ENCODE measurements around the gene UQCRQ. TPM values are rescaled to one million over a fixed set of nuclear protein-coding genes. Genes with fewer than 3 reads are reported as not detected.

The UQCRQ gene
- polyA plus RNA-seq, 1 of the 3 experiments (the other 2 are of a cell fraction): 694 TPM

GRCh38 chr5:132860742-132861141 lies 5.7 kb upstream of the UQCRQ start:
- Histone ChIP-seq H2AFZ (ENCODE audit: low read depth) (no peak overlapping the region), H3K9ac (no peak overlapping the region), H3F3A (replicated peaks; ENCODE audit: insufficient read depth) (no peaks in the 10 kb centered on the region), H3K27ac (ENCODE audit: low read depth in 2 of 2, low read length in 1 of 2) (no peak overlapping the region), H3K4me1 (ENCODE audit: control insufficient read depth in 1 of 2, insufficient read depth in 2 of 2, low read depth in 1 of 2, low read length in 1 of 2) (peaks cover 0 to 5% of the 10 kb centered on the region in 2 experiments; a peak in 2 of 4 replicates), H3K4me3 (ENCODE audit: low read depth in 2 of 2, low read length in 1 of 2) (no peak overlapping the region), H3K9me2 (no peaks in the 10 kb centered on the region), H3K36me3 (replicated peaks in 1 of 2; ENCODE audit: control insufficient read depth in 1 of 2, insufficient read depth in 2 of 2, low read length in 1 of 2) (no peaks in the 10 kb centered on the region), H3K79me2 (ENCODE audit: insufficient read depth) (no peaks in the 10 kb centered on the region), H4K20me1 (ENCODE audit: insufficient read depth) (no peaks in the 10 kb centered on the region), H3K4me2 (no peak overlapping the region), H3K27me3 (ENCODE audit: insufficient read depth) (no peaks in the 10 kb centered on the region), H3K9me3 (no peaks in the 10 kb centered on the region)
- CTCF ChIA-PET: interaction anchor here (0.9 to 2.6 kb wide), 9 partner anchors 11 to 475 kb away, joined by 3 to 15 read pairs (median 4); partner anchors contain the start of genes CCNI2, LEAP2 and SHROOM1
- TF ChIP-seq MAX (IDR thresholded peaks at IDR 0.05; ENCODE audit: low read depth) (no peak), FOSL2 (IDR thresholded peaks at IDR 0.05; ENCODE audit: borderline replicate concordance, low read depth) (no peak), CHD2 (IDR thresholded peaks at IDR 0.05; ENCODE audit: low read length, partially characterized antibody) (no peak), EZH2phosphoT487 (IDR thresholded peaks at IDR 0.05; ENCODE audit: borderline replicate concordance, low read depth) (no peak), CTCF (IDR thresholded peaks at IDR 0.05) (no peak), FOXJ3 (CRISPR knock-in tag; IDR thresholded peaks at IDR 0.05) (no peak), MEF2A (IDR thresholded peaks at IDR 0.05; ENCODE audit: borderline replicate concordance, low read depth) (no peak), USF1 (IDR thresholded peaks at IDR 0.05; ENCODE audit: borderline replicate concordance, low read depth) (no peak), JUND (IDR thresholded peaks at IDR 0.05) (no peak), TAF1 (IDR thresholded peaks at IDR 0.05; ENCODE audit: borderline replicate concordance, low read depth, low read length) (no peak)
- 44% methylated on average over 5 of the region's 5 CpGs for WGBS (ENCODE audit: low lambda C conversion rate)
- no peak for DNase-seq
- POLR2A ChIA-PET: no interaction called here

GRCh38 chr5:132865668-132866341 lies 637 bp upstream of the UQCRQ start:
- peak overlapping the region; percentile 78 to 99 for H3K4me3 ChIP-seq (ENCODE audit: low read depth in 2 of 2, low read length in 1 of 2)
- no peaks in the 10 kb centered on the region for H4K20me1 ChIP-seq (ENCODE audit: insufficient read depth)
- peak overlapping the region; percentile 73 to 92 for H3K27ac ChIP-seq (ENCODE audit: low read depth in 2 of 2, low read length in 1 of 2)
- H3K79me2 ChIP-seq (ENCODE audit: insufficient read depth): peaks cover 18% of the 10 kb centered on the region
- peaks cover 7 to 14% of the 10 kb centered on the region in 2 experiments; a peak in 3 of 4 replicates for H3K4me1 ChIP-seq (ENCODE audit: control insufficient read depth in 1 of 2, insufficient read depth in 2 of 2, low read depth in 1 of 2, low read length in 1 of 2)
- peaks cover 15 to 21% of the 10 kb centered on the region in 2 experiments for H3K36me3 ChIP-seq (replicated peaks in 1 of 2; ENCODE audit: control insufficient read depth in 1 of 2, insufficient read depth in 2 of 2, low read length in 1 of 2)
- H2AFZ ChIP-seq (ENCODE audit: low read depth): peak overlapping the region; percentile 89
- no peaks in the 10 kb centered on the region for H3K27me3 ChIP-seq (ENCODE audit: insufficient read depth)
- peak overlapping the region; percentile 86 for H3K9ac ChIP-seq
- H3K4me2 ChIP-seq: peak overlapping the region; percentile 83
- H3K9me2 ChIP-seq: no peaks in the 10 kb centered on the region
- peak; percentile 32 for DNase-seq
- H3F3A ChIP-seq (replicated peaks; ENCODE audit: insufficient read depth): peaks cover 4% of the 10 kb centered on the region
- TF ChIP-seq EP300 (IDR thresholded peaks at IDR 0.05; ENCODE audit: borderline replicate concordance in 1 of 2, low read depth in 1 of 2, low read length in 1 of 2) (0 out of 4 replicates have a peak, but pooled peaks of 1 of the 2 experiments have one; percentile 6), RCOR1 (IDR thresholded peaks at IDR 0.05; ENCODE audit: low read length) (no peak), REST (IDR thresholded peaks at IDR 0.05; ENCODE audit: low read depth, low read length) (no peak), GABPA (IDR thresholded peaks at IDR 0.05; ENCODE audit: low read depth) (no peak)
- ChIA-PET CTCF (interaction anchor here (0.8 to 11.1 kb wide), 7 partner anchors 17 to 339 kb away, joined by 3 to 75 read pairs (median 8); partner anchors contain the start of genes KIF3A and SHROOM1), POLR2A (interaction anchor here (1.0 to 1.9 kb wide), 7 partner anchors 11 to 186 kb away, joined by 3 to 9 read pairs (median 3); partner anchors contain the start of genes CCNI2, HSPA4 and SHROOM1)
- WGBS (ENCODE audit: low lambda C conversion rate): 64% methylated on average over 20 of the region's 30 CpGs
- no peaks in the 10 kb centered on the region for H3K9me3 ChIP-seq

Data from SK-N-SH (cell line).